ENCODE results near the gene ABCB1.
"Not testable (repeated sequence)": the region's sequence is repeated elsewhere in the genome, so short reads cannot be mapped to it uniquely, and the experiment has no call there.

The ABCB1 gene

DNA sequence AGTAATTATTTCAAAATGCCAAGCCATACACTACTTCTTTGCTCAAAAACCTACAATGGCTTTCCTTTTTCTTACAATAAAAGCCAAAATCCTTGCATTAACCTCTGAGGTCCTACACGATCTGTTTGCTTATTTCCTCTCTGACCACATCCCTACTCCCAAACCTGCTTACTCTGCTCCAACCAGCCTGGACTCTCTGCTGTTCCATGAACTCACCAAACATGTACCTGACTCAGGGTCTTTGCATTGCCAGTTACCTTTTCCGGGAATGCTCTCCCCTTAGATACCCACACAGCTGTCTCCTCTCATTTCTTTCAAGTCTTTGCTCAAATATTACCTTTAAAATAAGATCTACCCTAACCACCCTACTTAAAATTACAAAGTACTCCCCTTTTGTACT is 127.5 kb downstream of the ABCB1 start:
- DNase-seq (ENCODE audit: low read depth) = no peak

GRCh38 chr7:87471473-87471872 is 129.2 kb downstream of the ABCB1 start:
- no peak for DNase-seq (ENCODE audit: low read depth)

DNA sequence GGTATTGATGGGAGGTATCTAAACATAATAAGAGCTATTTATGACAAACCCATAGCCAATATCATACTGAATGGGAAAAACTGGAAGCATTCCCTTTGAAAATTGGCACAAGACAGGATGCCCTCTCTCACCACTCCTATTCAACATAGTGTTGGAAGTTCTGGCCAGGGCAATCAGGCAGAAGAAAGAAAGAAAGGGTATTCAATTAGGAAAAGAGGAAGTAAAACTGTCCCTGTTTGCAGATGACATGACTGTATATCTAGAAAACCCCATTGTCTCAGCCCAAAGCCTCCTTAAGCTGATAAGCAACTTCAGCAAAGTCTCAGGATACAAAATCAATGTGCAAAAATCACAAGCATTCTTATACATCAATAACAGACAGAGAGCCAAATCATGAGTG is 131.5 kb downstream of the ABCB1 start:
- not testable (repeated sequence) for DNase-seq (ENCODE audit: low read depth)

- DNase-seq (ENCODE audit: low read depth) = not testable (repeated sequence)
Observed at GRCh38 chr7:87465534-87465880, 135.2 kb downstream of the ABCB1 start.

DNA sequence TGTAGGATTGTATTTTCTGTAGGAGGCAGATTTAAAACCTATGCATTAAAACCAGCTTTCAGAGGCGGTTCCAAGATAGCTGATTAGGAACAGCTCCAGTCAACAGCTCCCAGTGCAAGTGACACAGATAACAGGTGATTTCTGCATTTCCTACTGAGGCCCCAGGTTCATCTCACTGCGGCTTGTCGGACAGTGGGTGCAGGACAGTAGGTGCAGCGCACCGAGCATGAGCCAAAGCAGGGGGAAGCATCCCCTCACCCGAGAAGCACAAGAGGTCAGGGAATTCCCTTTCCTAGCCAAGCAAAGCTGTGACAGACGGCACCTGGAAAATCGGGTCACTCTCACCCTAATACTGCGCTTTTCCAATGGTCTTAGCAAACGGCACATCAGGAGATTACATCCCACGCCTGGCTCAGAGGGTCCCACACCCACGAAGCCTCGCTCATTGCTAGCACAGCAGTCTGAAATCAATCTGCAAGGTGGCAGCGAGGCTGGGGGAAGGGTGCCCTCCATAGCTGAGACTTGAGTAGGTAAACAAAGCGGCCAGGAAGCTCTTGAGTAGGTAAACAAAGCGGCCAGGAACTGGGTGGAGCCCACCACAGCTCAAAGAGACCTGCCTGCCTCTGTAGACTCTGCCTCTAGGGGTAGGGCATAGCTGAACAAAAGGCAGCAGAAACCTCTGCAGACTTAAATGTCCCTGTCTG is 135.7 kb downstream of the ABCB1 start:
- not testable (repeated sequence) for DNase-seq (ENCODE audit: low read depth)

GRCh38 chr7:87463982-87464381 is 136.7 kb downstream of the ABCB1 start:
- no peak for DNase-seq (ENCODE audit: low read depth)

GRCh38 chr7:87460444-87460843 is 140.2 kb downstream of the ABCB1 start:
- not testable (repeated sequence) for DNase-seq (ENCODE audit: low read depth)

- no peak for DNase-seq (ENCODE audit: low read depth)
Observed at GRCh38 chr7:87459941-87460340, 140.7 kb downstream of the ABCB1 start.

DNA sequence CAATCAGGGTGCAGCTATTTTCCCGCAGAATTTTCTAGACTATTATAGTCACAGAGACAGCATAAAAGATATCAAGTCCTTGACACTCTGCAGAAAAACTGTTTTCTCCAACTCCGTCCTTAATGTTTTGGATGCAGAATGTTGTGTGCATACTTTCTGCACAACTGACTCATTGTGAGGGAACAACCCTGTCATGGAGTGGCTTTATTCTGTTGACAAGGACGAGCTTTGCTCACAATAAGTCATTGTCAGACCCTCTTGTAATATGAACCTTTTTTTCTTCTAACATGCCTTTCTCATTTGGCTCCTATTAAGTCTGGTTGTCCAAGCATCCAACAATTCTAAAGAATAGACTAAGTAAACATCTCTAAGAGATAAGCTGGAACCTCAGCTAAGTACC is 142.5 kb downstream of the ABCB1 start:
- no peak for DNase-seq (ENCODE audit: low read depth)

GRCh38 chr7:87456247-87456646 is 144.4 kb downstream of the ABCB1 start:
- DNase-seq (ENCODE audit: low read depth) = no peak
